T-helper 2 cell (primary cell): Measurements from ENCODE around the gene ZNF638.
"Not testable (repeated sequence)": the region's sequence is repeated elsewhere in the genome, so short reads cannot be mapped to it uniquely, and the experiment has no call there.

ENCODE experiments used
- DNase-seq, 5 experiments: peaks; one replicate each; pipeline versions ENCODE4 v3.0.0 to v3.0.0-alpha.2; 2012 to 2022

ZNF638 gene

GRCh38 chr2:71410696-71411095 is 79.1 kb downstream of the ZNF638 start:
- no peak for DNase-seq

GRCh38 chr2:71416866-71417265 is 85.3 kb downstream of the ZNF638 start:
- peak in 2 of 5 experiments; percentile 16 to 47 for DNase-seq

- peak in 1 of 5 experiments; percentile 37 for DNase-seq
These were observed 86.0 kb downstream of the ZNF638 start for GRCh38 chr2:71417300-71418202.

- no peak for DNase-seq
These were observed 87.6 kb downstream of the ZNF638 start for GRCh38 chr2:71419145-71419544.

- peak in 1 of 5 experiments; percentile 53 for DNase-seq
These were observed 88.4 kb downstream of the ZNF638 start for GRCh38 chr2:71419976-71420375.

GRCh38 chr2:71422786-71423185 is 91.2 kb downstream of the ZNF638 start:
- no peak for DNase-seq

- no peak for DNase-seq
These were observed 92.3 kb downstream of the ZNF638 start for GRCh38 chr2:71423817-71424420.

GRCh38 chr2:71426721-71427120 is 95.1 kb downstream of the ZNF638 start:
- DNase-seq: no peak

- no peak for DNase-seq
These were observed 97.1 kb downstream of the ZNF638 start for GRCh38 chr2:71428472-71429383.

GRCh38 chr2:71445142-71445541 is 113.6 kb downstream of the ZNF638 start:
- not testable (repeated sequence) for DNase-seq

GRCh38 chr2:71446505-71446904 is 114.9 kb downstream of the ZNF638 start:
- DNase-seq: no peak

- peak in 1 of 5 experiments; percentile 50 for DNase-seq
These were observed 117.8 kb downstream of the ZNF638 start for GRCh38 chr2:71449343-71449742.

- no peak for DNase-seq
These were observed 120.1 kb downstream of the ZNF638 start for GRCh38 chr2:71451705-71452104.

GRCh38 chr2:71452565-71452964 is 121.0 kb downstream of the ZNF638 start:
- peak in 1 of 5 experiments; percentile 29 for DNase-seq

GRCh38 chr2:71453404-71454220 is 122.0 kb downstream of the ZNF638 start, which contains the start of gene DYSF:
TSS of gene DYSF (plus strand) at chr2:71453561.
- peak in 1 of 5 experiments; percentile 12 for DNase-seq

- no peak for DNase-seq
These were observed 122.8 kb downstream of the ZNF638 start for GRCh38 chr2:71454221-71455010.

- no peak for DNase-seq
These were observed 123.6 kb downstream of the ZNF638 start for GRCh38 chr2:71455011-71455740.

GRCh38 chr2:71455741-71456569 is 124.4 kb downstream of the ZNF638 start:
- DNase-seq: no peak

GRCh38 chr2:71456617-71457016 is 125.0 kb downstream of the ZNF638 start:
- no peak for DNase-seq
